Naive thymus-derived CD8-positive, alpha-beta T cell (primary cell): ENCODE results near the gene PRAMEF2. TPM values are rescaled to one million over a fixed set of nuclear protein-coding genes. Genes with fewer than 3 reads are reported as not detected.
A peak's percentile ranks its signal among the peaks of the same experiment; 100 is the strongest.
"Not testable (repeated sequence)": the region's sequence is repeated elsewhere in the genome, so short reads cannot be mapped to it uniquely, and the experiment has no call there.

Source experiments
- ATAC-seq, 2 donors: fragments of 150-1000 bp; cut with Tn5 transposase in 1 of 2; sonication (Bioruptor Pico), chemical (Tn5 transposase) in 1 of 2; 1 replicate in 1 of 2; 2 replicates in 1 of 2; pipeline ENCODE4 v1.10.0; 2021; ENCODE audit warnings: mild to moderate bottlenecking in 2 of 2, moderate library complexity in 2 of 2
- POLR2A ChIA-PET: fragments of 350-600 bp; sonication (Branson Sonifier 250); formaldehyde crosslinking; loops from one replicate; lab custom pipeline; 2021; ENCODE audit warnings: antibody characterized with exemption; lab: Charles Lee
- DNase-seq, 10 donors: peaks; one replicate each; pipeline versions ENCODE4 v3.0.0 to v3.0.0-alpha.2; 2020 to 2022
- H3K27ac Mint-ChIP-seq, 10 donors: one replicate each; pipeline ENCODE4 v1.8.0; 2020 to 2022; ENCODE audit warnings: mild to moderate bottlenecking in 10 of 10, mixed read lengths in 10 of 10, moderate library complexity in 4 of 10, inconsistent platforms in 1 of 10
- H3K27me3 Mint-ChIP-seq, 5 donors: one replicate each; pipeline ENCODE4 v1.8.0; 2021 to 2022; ENCODE audit warnings: mixed read lengths in 5 of 5
- H3K36me3 Mint-ChIP-seq, 3 donors: one replicate each; pipeline ENCODE4 v1.8.0; 2020 to 2022; ENCODE audit warnings: mixed read lengths in 3 of 3, mild to moderate bottlenecking in 2 of 3, inconsistent platforms in 1 of 3
- H3K4me1 Mint-ChIP-seq, 4 donors: one replicate each; pipeline ENCODE4 v1.8.0; 2021 to 2022; ENCODE audit warnings: mixed read lengths in 4 of 4
- H3K4me3 Mint-ChIP-seq, 10 donors: one replicate each; pipeline ENCODE4 v1.8.0; 2020 to 2022; ENCODE audit warnings: mild to moderate bottlenecking in 10 of 10, mixed read lengths in 10 of 10, moderate library complexity in 6 of 10, inconsistent platforms in 1 of 10
- H3K9me3 Mint-ChIP-seq, 9 donors: one replicate each; pipeline ENCODE4 v1.8.0; 2020 to 2022; ENCODE audit warnings: mixed read lengths in 9 of 9, mild to moderate bottlenecking in 3 of 9, inconsistent platforms in 1 of 9, moderate library complexity in 1 of 9
- polyA plus RNA-seq, 3 donors: library from polyadenylated mRNA; unstranded; fragments of 300-500 nt; fragmentation: Illumina TruSeq; gene quantifications; one replicate each; pipeline ENCODE4 v1.2.3, GENCODE V29; 2021
- total RNA-seq, 8 experiments: library from RNA in 2 of 8; stranded (reverse) in 2 of 8; gene quantifications; one replicate each; pipeline ENCODE4 v1.2.3 and lab custom pipeline; 2021 to 2026

PRAMEF2 gene
- total RNA-seq (not detected), polyA plus RNA-seq (not detected), total RNA-seq (lab: John Stamatoyannopoulos, UW) (0 reads per million in 6 experiments)

GRCh38 chr1:12856786-12857185, at the start of gene PRAMEF2:
TSS of gene PRAMEF2 (plus strand) at chr1:12857086. CDS start at chr1:12859010, 1,924 bp downstream.
- H3K27me3 Mint-ChIP-seq: peaks cover 0 to 13% (median 8%) of the 10 kb centered on the region in 5 donors
- DNase-seq, H3K27ac Mint-ChIP-seq, H3K36me3 Mint-ChIP-seq, POLR2A ChIA-PET, ATAC-seq, H3K4me3 Mint-ChIP-seq, H3K4me1 Mint-ChIP-seq, H3K9me3 Mint-ChIP-seq: not testable (repeated sequence)

DNA sequence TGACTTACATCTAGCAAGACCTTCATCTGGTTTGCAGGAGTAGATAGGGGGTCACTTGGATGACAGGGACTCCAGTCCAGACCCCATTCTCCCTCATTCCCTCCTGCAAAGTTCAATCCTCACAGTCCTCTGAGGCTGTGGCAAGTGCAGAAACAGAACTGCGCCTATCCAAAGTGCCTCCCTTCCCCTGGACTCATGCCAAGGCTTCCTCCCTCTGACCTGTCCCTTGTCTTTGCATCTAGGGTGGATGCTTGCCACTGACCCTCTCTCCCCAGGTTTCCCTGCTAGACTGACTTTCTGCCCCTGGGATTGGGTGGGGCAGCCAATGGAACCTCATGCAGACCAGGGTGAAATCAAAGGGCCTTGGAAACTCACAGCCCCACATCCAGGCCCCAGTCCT, 47.0 kb upstream of the PRAMEF2 start:
- ATAC-seq (no peak), DNase-seq (no peak)
- no peak overlapping the region for H3K4me3 Mint-ChIP-seq
- H3K27me3 Mint-ChIP-seq: peaks cover 18 to 47% (median 28%) of the 10 kb centered on the region in 5 donors
- peaks cover 0 to 27% (median 11%) of the 10 kb centered on the region in 9 donors for H3K9me3 Mint-ChIP-seq
- H3K4me1 Mint-ChIP-seq: no peaks in the 10 kb centered on the region
- no peak overlapping the region for H3K27ac Mint-ChIP-seq
- POLR2A ChIA-PET: no interaction called here
- peaks cover 0 to 17% (median 2%) of the 10 kb centered on the region in 3 donors for H3K36me3 Mint-ChIP-seq

DNA sequence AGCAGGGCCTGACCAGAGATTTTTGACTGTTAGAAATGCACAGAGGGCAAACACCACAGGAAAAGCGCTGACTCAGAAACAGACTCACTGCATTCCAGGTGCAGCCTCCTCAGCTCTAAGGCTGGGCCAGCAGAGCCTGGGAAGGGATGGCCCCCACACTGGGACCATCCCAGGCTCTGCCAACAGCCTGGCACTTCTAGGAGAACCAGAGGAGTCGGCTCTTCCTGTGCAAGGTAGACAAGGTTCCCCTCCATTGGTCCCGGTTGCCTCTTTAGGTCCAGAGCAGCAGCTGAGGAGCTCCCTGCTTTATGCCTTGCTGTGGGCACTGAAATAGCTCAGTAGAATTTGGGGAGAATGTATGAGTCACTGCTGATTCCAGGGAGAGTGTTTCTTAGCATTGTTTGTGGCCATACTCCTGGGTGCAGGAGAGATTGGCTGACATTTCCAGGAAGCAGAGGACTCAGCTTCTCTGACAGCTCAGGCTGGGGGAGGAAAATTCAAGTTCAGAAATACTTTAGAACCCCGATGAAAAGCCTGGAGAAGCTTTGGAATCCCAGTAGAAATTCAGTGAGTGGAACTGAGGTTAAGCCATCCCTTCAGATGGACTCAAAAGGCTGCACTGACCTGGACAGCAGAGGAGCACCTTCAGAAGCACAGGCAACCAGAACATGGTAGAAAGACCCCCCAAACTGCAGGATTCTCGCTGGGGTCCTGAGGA, 46.0 kb upstream of the PRAMEF2 start:
- Mint-ChIP-seq H3K9me3 (peaks cover 0 to 18% (median 5%) of the 10 kb centered on the region in 9 donors), H3K4me1 (no peaks in the 10 kb centered on the region), H3K27me3 (peaks cover 16 to 38% (median 28%) of the 10 kb centered on the region in 5 donors), H3K27ac (no peak overlapping the region), H3K4me3 (no peak overlapping the region), H3K36me3 (peaks cover 0 to 8% (median 0%) of the 10 kb centered on the region in 3 donors)
- POLR2A ChIA-PET: no interaction called here
- no peak for DNase-seq
- ATAC-seq: no peak

DNA sequence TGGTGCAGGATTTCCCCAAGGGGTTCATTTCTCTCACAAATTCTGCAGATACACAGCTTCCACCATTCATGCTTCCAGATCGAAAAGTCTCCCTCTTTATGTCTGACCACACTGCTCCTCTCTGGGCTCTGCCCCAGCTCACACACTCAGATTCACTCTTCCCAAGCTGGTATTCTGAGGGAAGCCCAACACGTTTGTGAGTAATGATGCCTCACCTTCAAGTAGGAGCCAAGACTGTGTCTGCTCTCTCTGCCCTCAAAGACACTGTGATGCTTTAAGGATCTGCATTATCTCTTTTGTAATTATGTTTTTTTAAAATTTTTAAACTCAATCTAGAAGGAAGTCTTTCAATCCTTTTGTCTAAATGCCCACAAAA, 45.5 kb upstream of the PRAMEF2 start:
- Mint-ChIP-seq H3K9me3 (peaks cover 0 to 13% (median 3%) of the 10 kb centered on the region in 9 donors), H3K27me3 (peaks cover 14 to 32% (median 26%) of the 10 kb centered on the region in 5 donors), H3K36me3 (peaks cover 0 to 2% (median 0%) of the 10 kb centered on the region in 3 donors), H3K4me1 (no peaks in the 10 kb centered on the region), H3K27ac (peak overlapping the region in 1 of 10 donors; percentile 36), H3K4me3 (no peak overlapping the region)
- ATAC-seq (no peak), DNase-seq (no peak)
- POLR2A ChIA-PET: no interaction called here

- ATAC-seq, H3K4me3 Mint-ChIP-seq, H3K36me3 Mint-ChIP-seq, H3K4me1 Mint-ChIP-seq, POLR2A ChIA-PET, H3K9me3 Mint-ChIP-seq, H3K27ac Mint-ChIP-seq, DNase-seq: not testable (repeated sequence)
- H3K27me3 Mint-ChIP-seq: peaks cover 18 to 38% (median 21%) of the 10 kb centered on the region in 5 donors
Observed at GRCh38 chr1:12819061-12819460, 37.8 kb upstream of the PRAMEF2 start.

DNA sequence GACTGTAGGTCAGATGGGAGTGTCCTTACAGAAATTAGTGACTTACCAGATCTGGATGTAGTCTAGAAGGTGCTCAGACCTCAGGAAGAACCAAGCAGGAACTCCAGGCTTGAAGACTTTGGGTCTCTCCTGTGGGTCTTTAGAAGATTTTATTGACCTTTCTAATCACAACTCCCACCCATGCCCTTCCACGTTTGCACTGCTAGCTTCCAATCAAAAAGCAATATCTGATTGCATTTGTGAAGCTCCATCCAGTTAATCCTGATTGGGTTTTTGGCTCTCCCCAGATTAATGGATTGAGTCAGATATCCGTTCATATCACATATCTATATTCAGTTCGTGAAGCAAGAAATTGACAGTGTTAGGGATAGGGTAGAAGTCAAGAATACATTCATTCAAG, 25.6 kb upstream of the PRAMEF2 start, which contains the start of gene PRAMEF11:
Gene PRAMEF11, minus strand, starts transcription at position 101 of the 400 bp plus-strand sequence. CDS start 2,621 bp downstream, outside the sequence.
- POLR2A ChIA-PET, H3K36me3 Mint-ChIP-seq, ATAC-seq, DNase-seq, H3K4me1 Mint-ChIP-seq, H3K4me3 Mint-ChIP-seq: not testable (repeated sequence)
- Mint-ChIP-seq H3K9me3 (peaks cover 0 to 11% (median 4%) of the 10 kb centered on the region in 9 donors), H3K27me3 (peaks cover 9 to 16% (median 11%) of the 10 kb centered on the region in 5 donors), H3K27ac (peak within 1 kb of the TSS in 1 of 10 donors; percentile 20)

GRCh38 chr1:12833251-12833650, 23.6 kb upstream of the PRAMEF2 start:
- H3K27ac Mint-ChIP-seq, ATAC-seq, POLR2A ChIA-PET, H3K4me3 Mint-ChIP-seq, DNase-seq, H3K36me3 Mint-ChIP-seq, H3K4me1 Mint-ChIP-seq: not testable (repeated sequence)
- Mint-ChIP-seq H3K27me3 (peaks cover 7 to 19% (median 11%) of the 10 kb centered on the region in 5 donors), H3K9me3 (peaks cover 0 to 11% (median 3%) of the 10 kb centered on the region in 9 donors)

- H3K27ac Mint-ChIP-seq, DNase-seq, ATAC-seq, POLR2A ChIA-PET, H3K4me1 Mint-ChIP-seq, H3K4me3 Mint-ChIP-seq: not testable (repeated sequence)
- Mint-ChIP-seq H3K9me3 (peaks cover 0 to 47% (median 4%) of the 10 kb centered on the region in 9 donors), H3K27me3 (peaks cover 0 to 20% (median 6%) of the 10 kb centered on the region in 5 donors), H3K36me3 (peaks cover 0 to 13% (median 0%) of the 10 kb centered on the region in 3 donors)
Observed at GRCh38 chr1:12848620-12849019, 8.3 kb upstream of the PRAMEF2 start, which contains the start of gene HNRNPCL1. TSS of gene HNRNPCL1 (minus strand) at chr1:12848720. CDS start at chr1:12848289, 431 bp downstream.

GRCh38 chr1:12851779-12852178, 5.1 kb upstream of the PRAMEF2 start:
- ATAC-seq (no peak), DNase-seq (no peak)
- Mint-ChIP-seq H3K9me3 (peaks cover 0 to 34% (median 4%) of the 10 kb centered on the region in 9 donors), H3K27ac (no peak overlapping the region), H3K4me3 (no peak overlapping the region), H3K4me1 (no peaks in the 10 kb centered on the region), H3K27me3 (peaks cover 0 to 20% (median 8%) of the 10 kb centered on the region in 5 donors), H3K36me3 (peaks cover 0 to 4% (median 0%) of the 10 kb centered on the region in 3 donors)
- POLR2A ChIA-PET: no interaction called here

DNA sequence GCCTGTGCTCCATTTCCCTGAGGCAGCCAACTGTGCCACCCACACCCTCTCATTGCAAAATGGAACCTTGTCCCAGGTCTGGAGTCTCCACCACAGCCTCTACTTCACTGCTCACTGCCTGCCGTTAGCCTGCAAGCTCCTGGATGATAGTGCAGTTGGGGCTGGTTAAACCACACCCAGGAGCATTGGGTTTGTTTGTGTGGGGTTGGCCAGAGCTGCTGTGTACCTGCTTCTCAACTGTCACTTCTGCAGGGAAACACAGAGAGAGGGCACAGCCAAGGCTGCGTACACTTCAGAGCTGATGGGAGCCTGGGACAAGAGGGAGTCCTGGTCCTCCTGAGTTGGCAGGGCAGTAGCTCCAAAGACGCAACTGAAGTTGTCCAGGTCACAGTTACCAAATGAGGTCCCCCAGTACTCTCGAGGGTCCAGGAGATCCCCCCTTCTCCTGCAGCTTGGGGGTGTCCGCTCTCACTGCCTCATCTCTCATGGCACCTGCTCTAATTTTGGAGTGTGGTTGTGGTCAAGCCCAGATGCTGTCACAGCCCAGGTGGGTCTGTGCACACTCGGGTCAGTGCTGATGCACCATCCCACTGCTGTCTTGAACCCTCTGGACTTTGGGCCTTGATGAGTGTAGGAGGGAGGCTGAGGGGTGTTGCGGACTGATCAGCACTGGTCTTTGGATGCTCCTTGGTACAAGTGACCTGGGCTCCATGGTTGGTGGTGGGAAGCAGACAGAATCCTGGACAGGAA, 6.4 kb downstream of the PRAMEF2 start:
- H3K36me3 Mint-ChIP-seq, DNase-seq, H3K4me3 Mint-ChIP-seq, H3K27ac Mint-ChIP-seq, ATAC-seq, POLR2A ChIA-PET, H3K9me3 Mint-ChIP-seq, H3K4me1 Mint-ChIP-seq: not testable (repeated sequence)
- peaks cover 0 to 13% (median 6%) of the 10 kb centered on the region in 5 donors for H3K27me3 Mint-ChIP-seq

- H3K4me3 Mint-ChIP-seq, POLR2A ChIA-PET, H3K9me3 Mint-ChIP-seq, H3K27me3 Mint-ChIP-seq, DNase-seq, H3K4me1 Mint-ChIP-seq, H3K27ac Mint-ChIP-seq, H3K36me3 Mint-ChIP-seq, ATAC-seq: not testable (repeated sequence)
Observed at GRCh38 chr1:12878453-12878852, 21.6 kb downstream of the PRAMEF2 start.

DNA sequence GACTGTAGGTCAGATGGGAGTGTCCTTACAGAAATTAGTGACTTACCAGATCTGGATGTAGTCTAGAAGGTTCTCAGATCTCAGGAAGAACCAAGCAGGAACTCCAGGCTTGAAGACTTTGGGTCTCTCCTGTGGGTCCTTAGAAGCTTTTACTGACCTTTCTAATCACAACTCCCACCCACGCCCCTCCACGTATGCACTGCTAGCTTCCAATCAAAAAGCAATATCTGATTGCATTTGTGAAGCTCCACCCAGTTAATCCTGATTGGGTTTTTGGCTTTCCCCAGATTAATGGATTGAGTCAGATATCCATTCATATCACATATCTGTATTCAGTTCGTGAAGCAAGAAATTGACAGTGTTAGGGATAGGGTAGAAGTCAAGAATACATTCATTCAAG, 29.2 kb downstream of the PRAMEF2 start, which contains the start of gene PRAMEF4:
Gene PRAMEF4, minus strand, starts transcription at position 101 of the 400 bp plus-strand sequence. CDS start 2,807 bp downstream, outside the sequence.
- H3K4me1 Mint-ChIP-seq, H3K36me3 Mint-ChIP-seq, H3K27ac Mint-ChIP-seq, ATAC-seq, H3K27me3 Mint-ChIP-seq, H3K4me3 Mint-ChIP-seq, DNase-seq, H3K9me3 Mint-ChIP-seq, POLR2A ChIA-PET: not testable (repeated sequence)
